HepG2 (cell line): ENCODE measurements around the gene BEST2.
A peak's percentile ranks its signal among the peaks of the same experiment; 100 is the strongest.

ENCODE experiments used
- KDM4B ChIP-seq: sonication (generic); formaldehyde crosslinking; IDR thresholded peaks from 2 replicates; pipeline ENCODE4 v1.4.0; 2020; ENCODE audit warnings: missing genetic modification reagents
- SIN3A ChIP-seq: IDR thresholded peaks from 2 replicates; pipeline ENCODE4 v1.6.1; 2011; ENCODE audit warnings: low read depth, mild to moderate bottlenecking, control low read depth, low read length, borderline replicate concordance
- XRCC5 ChIP-seq: fragments of 200-400 bp; formaldehyde crosslinking; optimal IDR thresholded peaks from 2 replicates; pipeline ENCODE3; 2017; ENCODE audit warnings: mild to moderate bottlenecking, low read length
- ZNF431 ChIP-seq: sonication (generic); formaldehyde crosslinking; IDR thresholded peaks from 2 replicates; pipeline ENCODE4 v1.9.0; 2022; ENCODE audit warnings: missing genetic modification reagents, low read depth, mild to moderate bottlenecking, borderline replicate concordance

- TF ChIP-seq SIN3A (no peak), XRCC5 (peak; percentile 40), KDM4B (CRISPR knock-in tag) (no peak), ZNF431 (CRISPR knock-in tag) (no peak)
Observed at GRCh38 chr19:12796146-12797071, 44.8 kb downstream of the BEST2 start.
